GM23338 (cell line): ENCODE data around the gene SLC35B4.

ENCODE experiments used
- CREB1 ChIP-seq: fragments of 250-450 bp; sonication (Bioruptor Pico); IDR thresholded peaks from 2 replicates; pipeline ENCODE4 v1.5.0; 2020; ENCODE audit warnings: low read depth, mild to moderate bottlenecking, moderate library complexity
- CTCF ChIP-seq, 2 experiments: fragments of 200-600 bp in 1 of 2; sonication (generic) in 1 of 2; conservative IDR thresholded peaks; 2 replicates each; pipeline versions ENCODE4 v1.5.1 to v1.6.1; 2016 to 2017; ENCODE audit warnings: antibody characterized with exemption in 2 of 2, low read depth in 2 of 2, mild to moderate bottlenecking in 2 of 2, moderate library complexity in 1 of 2
- ETS1 ChIP-seq: IDR thresholded peaks from 2 replicates; pipeline ENCODE4 v1.6.1; 2016; ENCODE audit warnings: antibody characterized with exemption
- EZH2 ChIP-seq: fragments of 200-600 bp; sonication (generic); IDR thresholded peaks from one replicate; pipeline ENCODE4 v1.8.0; 2017; ENCODE audit warnings: antibody characterized with exemption, mild to moderate bottlenecking, low read depth; ENCODE audit not compliant: unreplicated experiment
- EZH2phosphoT487 ChIP-seq: fragments of 200-600 bp; sonication (generic); IDR thresholded peaks from one replicate; pipeline ENCODE4 v1.8.1; 2018; ENCODE audit warnings: antibody characterized with exemption; ENCODE audit not compliant: unreplicated experiment
- POLR2AphosphoS5 ChIP-seq: IDR thresholded peaks from 2 replicates; pipeline ENCODE4 v1.6.1; 2016; ENCODE audit warnings: antibody characterized with exemption, low read depth
- ZNF114 ChIP-seq: fragments of 250-450 bp; sonication (Bioruptor Pico); IDR thresholded peaks from 2 replicates; pipeline ENCODE4 v1.5.0; 2020; ENCODE audit warnings: mild to moderate bottlenecking, moderate library complexity
- TF ChIP-seq, protein P1 (sequence below): IDR thresholded peaks from one replicate; pipeline ENCODE4 v1.6.1; 2018; ENCODE audit warnings: antibody characterized with exemption; ENCODE audit not compliant: unreplicated experiment

DNA sequence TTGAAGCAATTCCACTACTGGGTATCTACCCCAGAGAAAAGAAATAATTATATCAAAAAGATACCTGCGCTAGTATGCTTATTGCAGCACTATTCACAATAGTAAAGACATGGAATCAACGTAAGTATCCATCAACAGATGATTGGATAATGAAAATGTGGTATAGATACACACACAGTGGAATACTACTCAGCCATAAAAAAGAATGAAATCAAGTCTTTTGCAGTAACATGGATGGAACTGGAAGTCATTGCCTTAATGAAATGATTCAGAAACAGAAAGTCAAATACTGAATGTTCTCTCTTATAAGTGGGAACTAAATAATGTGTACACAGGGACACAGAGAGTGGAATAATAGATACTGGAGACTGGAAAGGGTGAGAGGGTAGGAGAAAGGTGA lies 7.4 kb upstream of the SLC35B4 start:
- no peak for TF ChIP-seq EZH2
- TF ChIP-seq CTCF (conservative IDR thresholded peaks at IDR 0.05; ENCODE audit: low read depth in 2 of 2), result no peak
- no peak for TF ChIP-seq POLR2AphosphoS5
- no peak for TF ChIP-seq EZH2phosphoT487
- TF ChIP-seq, protein P1, sequence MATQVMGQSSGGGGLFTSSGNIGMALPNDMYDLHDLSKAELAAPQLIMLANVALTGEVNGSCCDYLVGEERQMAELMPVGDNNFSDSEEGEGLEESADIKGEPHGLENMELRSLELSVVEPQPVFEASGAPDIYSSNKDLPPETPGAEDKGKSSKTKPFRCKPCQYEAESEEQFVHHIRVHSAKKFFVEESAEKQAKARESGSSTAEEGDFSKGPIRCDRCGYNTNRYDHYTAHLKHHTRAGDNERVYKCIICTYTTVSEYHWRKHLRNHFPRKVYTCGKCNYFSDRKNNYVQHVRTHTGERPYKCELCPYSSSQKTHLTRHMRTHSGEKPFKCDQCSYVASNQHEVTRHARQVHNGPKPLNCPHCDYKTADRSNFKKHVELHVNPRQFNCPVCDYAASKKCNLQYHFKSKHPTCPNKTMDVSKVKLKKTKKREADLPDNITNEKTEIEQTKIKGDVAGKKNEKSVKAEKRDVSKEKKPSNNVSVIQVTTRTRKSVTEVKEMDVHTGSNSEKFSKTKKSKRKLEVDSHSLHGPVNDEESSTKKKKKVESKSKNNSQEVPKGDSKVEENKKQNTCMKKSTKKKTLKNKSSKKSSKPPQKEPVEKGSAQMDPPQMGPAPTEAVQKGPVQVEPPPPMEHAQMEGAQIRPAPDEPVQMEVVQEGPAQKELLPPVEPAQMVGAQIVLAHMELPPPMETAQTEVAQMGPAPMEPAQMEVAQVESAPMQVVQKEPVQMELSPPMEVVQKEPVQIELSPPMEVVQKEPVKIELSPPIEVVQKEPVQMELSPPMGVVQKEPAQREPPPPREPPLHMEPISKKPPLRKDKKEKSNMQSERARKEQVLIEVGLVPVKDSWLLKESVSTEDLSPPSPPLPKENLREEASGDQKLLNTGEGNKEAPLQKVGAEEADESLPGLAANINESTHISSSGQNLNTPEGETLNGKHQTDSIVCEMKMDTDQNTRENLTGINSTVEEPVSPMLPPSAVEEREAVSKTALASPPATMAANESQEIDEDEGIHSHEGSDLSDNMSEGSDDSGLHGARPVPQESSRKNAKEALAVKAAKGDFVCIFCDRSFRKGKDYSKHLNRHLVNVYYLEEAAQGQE, result no peak
- no peak for TF ChIP-seq CREB1
- TF ChIP-seq ZNF114, result no peak
- no peak for TF ChIP-seq ETS1
